Kidney (tissue), 14 donors: ENCODE measurements around the gene GABRR3. TPM values are rescaled to one million over a fixed set of nuclear protein-coding genes. Genes with fewer than 3 reads are reported as not detected.

ENCODE experiments used
- DNase-seq, 5 donors: peaks; one replicate each; pipeline ENCODE4 v3.0.0-alpha.2; 2013 to 2020
- FAIRE-seq: peaks from 2 replicates; lab custom pipeline; 2012; peaks lifted over from hg19 to GRCh38; lab: Jason Lieb, UNC
- H3K27ac ChIP-seq, 2 donors: one replicate each; pipeline ENCODE4 v1.7.0; 2013; ENCODE audit warnings: low read depth in 2 of 2, low read length in 2 of 2, inconsistent platforms in 1 of 2
- H3K27me3 ChIP-seq: one replicate; pipeline ENCODE4 v1.7.1; 2013; ENCODE audit warnings: low read length, inconsistent platforms; ENCODE audit not compliant: control insufficient read depth, insufficient read depth
- H3K36me3 ChIP-seq, 3 donors: one replicate each; pipeline versions ENCODE4 v1.7.0 to v1.7.1; 2013; ENCODE audit warnings: low read length in 3 of 3, control low read depth in 1 of 3, inconsistent platforms in 1 of 3; ENCODE audit not compliant: insufficient read depth in 3 of 3, control insufficient read depth in 2 of 3
- H3K4me1 ChIP-seq, 3 donors: one replicate each; pipeline versions ENCODE4 v1.7.0 to v1.7.1; 2013; ENCODE audit warnings: low read length in 3 of 3, inconsistent platforms in 1 of 3, low read depth in 1 of 3; ENCODE audit not compliant: control insufficient read depth in 2 of 3, insufficient read depth in 2 of 3
- H3K4me3 ChIP-seq, 3 donors: one replicate each; pipeline versions ENCODE4 v1.7.0 to v1.8.1; 2013; ENCODE audit warnings: low read length in 3 of 3, control low read depth in 1 of 3, inconsistent platforms in 1 of 3
- H3K9ac ChIP-seq, 3 donors: one replicate each; pipeline versions ENCODE4 v1.7.0 to v1.7.1; 2013; ENCODE audit warnings: low read length in 3 of 3, control low read depth in 1 of 3, inconsistent platforms in 1 of 3
- H3K9me3 ChIP-seq, 3 donors: one replicate each; pipeline versions ENCODE4 v1.7.0 to v1.7.1; 2013; ENCODE audit warnings: low read length in 3 of 3, control low read depth in 1 of 3, inconsistent platforms in 1 of 3; ENCODE audit not compliant: control insufficient read depth in 2 of 3, insufficient read depth in 1 of 3
- intact Hi-C: fragments of 100-400 bp; cut with DNase I; formaldehyde crosslinking; loops from one replicate; pipeline ENCODE4 v1.11.1; 2022
- polyA plus RNA-seq: library from polyadenylated mRNA; stranded (reverse); fragments of 350-450 nt; fragmentation: Illumina TruSeq; extraction: RNeasy Lipid Tissue Mini Kit (QIAGEN cat#74804); gene quantifications from one replicate; pipeline ENCODE4 v1.2.3, GENCODE V29; 2014; ENCODE audit warnings: low read depth, low replicate concordance; ENCODE audit not compliant: insufficient read depth
- total RNA-seq: library from RNA; stranded (reverse); fragmentation: NEBNext Ultra II Directional; extraction: Animal tissue kit (Norgen Biotek cat#: 25700); gene quantifications from one replicate; pipeline ENCODE4 v1.2.1, GENCODE V29; 2021
- TF ChIP-seq, protein P1 (sequence below): IDR thresholded peaks from 3 replicates; pipeline ENCODE4 v1.5.1; 2012; ENCODE audit warnings: mild to moderate bottlenecking, moderate library complexity, borderline replicate concordance; ENCODE audit not compliant: insufficient read depth; ENCODE audit errors: extremely low read depth
- donor health status: control.
- donor health status: control.
- donor health status: control.
- donor health status: control.
- donor health status: control.
- donor health status: DM: yes; HTN: yes; CAD: no.
- donor health status: Normal renal cell carcinoma (clear cell type).

The GABRR3 gene
- total and polyA plus RNA-seq, 2 donors from 2014 or later, result not detected

GRCh38 chr3:97949110-97949485 is 86.0 kb downstream of the GABRR3 start:
- H3K36me3 ChIP-seq, result peaks cover 11 to 51% (median 27%) of the 10 kb centered on the region in 3 donors
- DNase-seq, result no peak
- no peak overlapping the region for H3K9ac ChIP-seq
- no peak for FAIRE-seq
- H3K27me3 ChIP-seq, result no peaks in the 10 kb centered on the region
- no peaks in the 10 kb centered on the region for H3K9me3 ChIP-seq
- TF ChIP-seq, protein P1, sequence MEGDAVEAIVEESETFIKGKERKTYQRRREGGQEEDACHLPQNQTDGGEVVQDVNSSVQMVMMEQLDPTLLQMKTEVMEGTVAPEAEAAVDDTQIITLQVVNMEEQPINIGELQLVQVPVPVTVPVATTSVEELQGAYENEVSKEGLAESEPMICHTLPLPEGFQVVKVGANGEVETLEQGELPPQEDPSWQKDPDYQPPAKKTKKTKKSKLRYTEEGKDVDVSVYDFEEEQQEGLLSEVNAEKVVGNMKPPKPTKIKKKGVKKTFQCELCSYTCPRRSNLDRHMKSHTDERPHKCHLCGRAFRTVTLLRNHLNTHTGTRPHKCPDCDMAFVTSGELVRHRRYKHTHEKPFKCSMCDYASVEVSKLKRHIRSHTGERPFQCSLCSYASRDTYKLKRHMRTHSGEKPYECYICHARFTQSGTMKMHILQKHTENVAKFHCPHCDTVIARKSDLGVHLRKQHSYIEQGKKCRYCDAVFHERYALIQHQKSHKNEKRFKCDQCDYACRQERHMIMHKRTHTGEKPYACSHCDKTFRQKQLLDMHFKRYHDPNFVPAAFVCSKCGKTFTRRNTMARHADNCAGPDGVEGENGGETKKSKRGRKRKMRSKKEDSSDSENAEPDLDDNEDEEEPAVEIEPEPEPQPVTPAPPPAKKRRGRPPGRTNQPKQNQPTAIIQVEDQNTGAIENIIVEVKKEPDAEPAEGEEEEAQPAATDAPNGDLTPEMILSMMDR, result no peak
- peaks cover 0 to 13% (median 3%) of the 10 kb centered on the region in 3 donors for H3K4me1 ChIP-seq
- no peak overlapping the region for H3K27ac ChIP-seq
- intact Hi-C loops, result no loop called here
- H3K4me3 ChIP-seq, result no peak overlapping the region

- no peak overlapping the region for H3K9ac ChIP-seq
- H3K4me3 ChIP-seq, result no peak overlapping the region
- intact Hi-C loops, result no loop called here
- H3K4me1 ChIP-seq, result peaks cover 0 to 13% (median 3%) of the 10 kb centered on the region in 3 donors
- no peaks in the 10 kb centered on the region for H3K27me3 ChIP-seq
- no peaks in the 10 kb centered on the region for H3K9me3 ChIP-seq
- FAIRE-seq (no peak), DNase-seq (no peak)
- no peak overlapping the region for H3K27ac ChIP-seq
- TF ChIP-seq, protein P1, result no peak
- H3K36me3 ChIP-seq, result peaks cover 9 to 55% (median 24%) of the 10 kb centered on the region in 3 donors
These were observed 86.6 kb downstream of the GABRR3 start for GRCh38 chr3:97948351-97949109.

DNA sequence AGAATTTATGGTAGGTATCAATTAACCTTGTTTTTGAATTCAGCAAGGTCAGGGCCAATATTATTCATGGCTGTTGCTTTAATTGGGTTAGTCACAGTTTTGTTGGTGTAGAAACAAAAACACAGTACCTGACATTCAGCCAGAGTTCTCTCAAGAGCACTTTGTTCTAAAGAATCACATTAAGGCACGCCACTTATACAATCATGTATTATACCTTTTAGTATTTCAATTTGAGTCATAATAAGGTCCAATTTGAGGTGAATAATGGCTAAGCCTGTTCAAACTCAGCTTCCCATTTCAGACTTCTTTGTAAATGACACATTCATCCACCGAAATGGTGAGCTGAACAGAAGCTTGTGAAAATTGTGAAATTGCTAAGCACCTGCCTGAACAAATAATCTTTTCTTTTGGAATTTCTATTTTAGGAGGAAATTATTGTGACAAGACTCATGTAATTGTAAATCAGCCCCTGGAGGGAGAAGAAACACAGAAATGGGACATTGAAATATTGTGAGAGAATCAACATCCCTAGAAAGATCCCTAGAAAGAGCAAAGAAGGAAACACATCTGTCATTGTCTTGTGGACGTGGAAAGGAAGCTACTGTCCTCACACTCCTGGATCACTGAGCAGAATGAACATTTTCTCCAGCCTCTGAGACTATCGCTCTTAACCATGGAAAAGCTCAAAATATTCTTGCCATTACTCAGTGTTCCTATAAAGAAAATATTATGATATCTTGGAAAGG is 92.1 kb downstream of the GABRR3 start:
- FAIRE-seq (no peak), DNase-seq (peak in 2 of 5 donors; percentile 27 to 39)
- TF ChIP-seq, protein P1, result no peak
- Histone ChIP-seq H3K27ac (peak overlapping the region; percentile 11 to 71), H3K9ac (peak overlapping the region in 1 of 3 donors; percentile 47), H3K27me3 (no peaks in the 10 kb centered on the region), H3K4me1 (peaks cover 0 to 6% (median 0%) of the 10 kb centered on the region in 3 donors), H3K9me3 (no peaks in the 10 kb centered on the region), H3K36me3 (peaks cover 3 to 36% (median 10%) of the 10 kb centered on the region in 3 donors), H3K4me3 (no peak overlapping the region)
- intact Hi-C loops, result no loop called here
